ENCODE measurements around the gene AMN1.

DNA sequence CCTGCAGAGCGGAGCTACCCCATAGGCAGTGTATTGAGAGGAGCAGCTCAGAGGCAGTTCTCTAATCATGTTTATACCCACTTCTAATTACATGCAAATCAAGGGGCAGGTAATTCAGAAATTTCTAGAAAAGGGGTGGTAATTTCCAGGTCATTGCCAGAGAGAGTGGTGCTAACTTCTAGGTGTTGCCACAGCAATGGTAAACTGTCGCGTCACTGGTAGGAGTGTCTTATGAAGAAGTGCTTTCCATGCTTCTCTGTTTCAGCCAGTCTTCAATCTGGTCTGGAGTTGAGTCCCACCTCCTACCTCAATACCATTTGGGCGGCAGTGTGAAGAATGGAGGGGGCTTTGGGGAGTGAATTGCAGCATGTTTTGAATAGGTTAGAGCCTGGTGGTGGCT lies 8.5 kb upstream of the AMN1 start:
- TF ChIP-seq, protein P1, sequence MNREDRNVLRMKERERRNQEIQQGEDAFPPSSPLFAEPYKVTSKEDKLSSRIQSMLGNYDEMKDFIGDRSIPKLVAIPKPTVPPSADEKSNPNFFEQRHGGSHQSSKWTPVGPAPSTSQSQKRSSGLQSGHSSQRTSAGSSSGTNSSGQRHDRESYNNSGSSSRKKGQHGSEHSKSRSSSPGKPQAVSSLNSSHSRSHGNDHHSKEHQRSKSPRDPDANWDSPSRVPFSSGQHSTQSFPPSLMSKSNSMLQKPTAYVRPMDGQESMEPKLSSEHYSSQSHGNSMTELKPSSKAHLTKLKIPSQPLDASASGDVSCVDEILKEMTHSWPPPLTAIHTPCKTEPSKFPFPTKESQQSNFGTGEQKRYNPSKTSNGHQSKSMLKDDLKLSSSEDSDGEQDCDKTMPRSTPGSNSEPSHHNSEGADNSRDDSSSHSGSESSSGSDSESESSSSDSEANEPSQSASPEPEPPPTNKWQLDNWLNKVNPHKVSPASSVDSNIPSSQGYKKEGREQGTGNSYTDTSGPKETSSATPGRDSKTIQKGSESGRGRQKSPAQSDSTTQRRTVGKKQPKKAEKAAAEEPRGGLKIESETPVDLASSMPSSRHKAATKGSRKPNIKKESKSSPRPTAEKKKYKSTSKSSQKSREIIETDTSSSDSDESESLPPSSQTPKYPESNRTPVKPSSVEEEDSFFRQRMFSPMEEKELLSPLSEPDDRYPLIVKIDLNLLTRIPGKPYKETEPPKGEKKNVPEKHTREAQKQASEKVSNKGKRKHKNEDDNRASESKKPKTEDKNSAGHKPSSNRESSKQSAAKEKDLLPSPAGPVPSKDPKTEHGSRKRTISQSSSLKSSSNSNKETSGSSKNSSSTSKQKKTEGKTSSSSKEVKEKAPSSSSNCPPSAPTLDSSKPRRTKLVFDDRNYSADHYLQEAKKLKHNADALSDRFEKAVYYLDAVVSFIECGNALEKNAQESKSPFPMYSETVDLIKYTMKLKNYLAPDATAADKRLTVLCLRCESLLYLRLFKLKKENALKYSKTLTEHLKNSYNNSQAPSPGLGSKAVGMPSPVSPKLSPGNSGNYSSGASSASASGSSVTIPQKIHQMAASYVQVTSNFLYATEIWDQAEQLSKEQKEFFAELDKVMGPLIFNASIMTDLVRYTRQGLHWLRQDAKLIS (CRISPR knock-in tag; IDR thresholded peaks at IDR 0.05; ENCODE audit: borderline replicate concordance): no peak
- TF ChIP-seq, protein P2, sequence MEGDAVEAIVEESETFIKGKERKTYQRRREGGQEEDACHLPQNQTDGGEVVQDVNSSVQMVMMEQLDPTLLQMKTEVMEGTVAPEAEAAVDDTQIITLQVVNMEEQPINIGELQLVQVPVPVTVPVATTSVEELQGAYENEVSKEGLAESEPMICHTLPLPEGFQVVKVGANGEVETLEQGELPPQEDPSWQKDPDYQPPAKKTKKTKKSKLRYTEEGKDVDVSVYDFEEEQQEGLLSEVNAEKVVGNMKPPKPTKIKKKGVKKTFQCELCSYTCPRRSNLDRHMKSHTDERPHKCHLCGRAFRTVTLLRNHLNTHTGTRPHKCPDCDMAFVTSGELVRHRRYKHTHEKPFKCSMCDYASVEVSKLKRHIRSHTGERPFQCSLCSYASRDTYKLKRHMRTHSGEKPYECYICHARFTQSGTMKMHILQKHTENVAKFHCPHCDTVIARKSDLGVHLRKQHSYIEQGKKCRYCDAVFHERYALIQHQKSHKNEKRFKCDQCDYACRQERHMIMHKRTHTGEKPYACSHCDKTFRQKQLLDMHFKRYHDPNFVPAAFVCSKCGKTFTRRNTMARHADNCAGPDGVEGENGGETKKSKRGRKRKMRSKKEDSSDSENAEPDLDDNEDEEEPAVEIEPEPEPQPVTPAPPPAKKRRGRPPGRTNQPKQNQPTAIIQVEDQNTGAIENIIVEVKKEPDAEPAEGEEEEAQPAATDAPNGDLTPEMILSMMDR (IDR thresholded peaks at IDR 0.05): no peak
- TF ChIP-seq, protein P3, sequence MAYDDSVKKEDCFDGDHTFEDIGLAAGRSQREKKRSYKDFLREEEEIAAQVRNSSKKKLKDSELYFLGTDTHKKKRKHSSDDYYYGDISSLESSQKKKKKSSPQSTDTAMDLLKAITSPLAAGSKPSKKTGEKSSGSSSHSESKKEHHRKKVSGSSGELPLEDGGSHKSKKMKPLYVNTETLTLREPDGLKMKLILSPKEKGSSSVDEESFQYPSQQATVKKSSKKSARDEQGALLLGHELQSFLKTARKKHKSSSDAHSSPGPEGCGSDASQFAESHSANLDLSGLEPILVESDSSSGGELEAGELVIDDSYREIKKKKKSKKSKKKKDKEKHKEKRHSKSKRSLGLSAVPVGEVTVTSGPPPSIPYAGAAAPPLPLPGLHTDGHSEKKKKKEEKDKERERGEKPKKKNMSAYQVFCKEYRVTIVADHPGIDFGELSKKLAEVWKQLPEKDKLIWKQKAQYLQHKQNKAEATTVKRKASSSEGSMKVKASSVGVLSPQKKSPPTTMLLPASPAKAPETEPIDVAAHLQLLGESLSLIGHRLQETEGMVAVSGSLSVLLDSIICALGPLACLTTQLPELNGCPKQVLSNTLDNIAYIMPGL (CRISPR knock-in tag; IDR thresholded peaks at IDR 0.05): no peak
- no peak for TF ChIP-seq ZNF263 (CRISPR knock-in tag; IDR thresholded peaks at IDR 0.05; ENCODE audit: low read depth)
- TF ChIP-seq, protein P4, sequence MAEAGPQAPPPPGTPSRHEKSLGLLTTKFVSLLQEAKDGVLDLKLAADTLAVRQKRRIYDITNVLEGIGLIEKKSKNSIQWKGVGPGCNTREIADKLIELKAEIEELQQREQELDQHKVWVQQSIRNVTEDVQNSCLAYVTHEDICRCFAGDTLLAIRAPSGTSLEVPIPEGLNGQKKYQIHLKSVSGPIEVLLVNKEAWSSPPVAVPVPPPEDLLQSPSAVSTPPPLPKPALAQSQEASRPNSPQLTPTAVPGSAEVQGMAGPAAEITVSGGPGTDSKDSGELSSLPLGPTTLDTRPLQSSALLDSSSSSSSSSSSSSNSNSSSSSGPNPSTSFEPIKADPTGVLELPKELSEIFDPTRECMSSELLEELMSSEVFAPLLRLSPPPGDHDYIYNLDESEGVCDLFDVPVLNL (CRISPR knock-in tag; IDR thresholded peaks at IDR 0.05; ENCODE audit: borderline replicate concordance, low read depth): no peak
- TF ChIP-seq CREB1 (CRISPR knock-in tag; IDR thresholded peaks at IDR 0.05): no peak
- no peak for TF ChIP-seq ESRRA (CRISPR knock-in tag; IDR thresholded peaks at IDR 0.05; ENCODE audit: borderline replicate concordance)
- TF ChIP-seq ETV6 (CRISPR knock-in tag; IDR thresholded peaks at IDR 0.05): no peak
- TF ChIP-seq, protein P5, sequence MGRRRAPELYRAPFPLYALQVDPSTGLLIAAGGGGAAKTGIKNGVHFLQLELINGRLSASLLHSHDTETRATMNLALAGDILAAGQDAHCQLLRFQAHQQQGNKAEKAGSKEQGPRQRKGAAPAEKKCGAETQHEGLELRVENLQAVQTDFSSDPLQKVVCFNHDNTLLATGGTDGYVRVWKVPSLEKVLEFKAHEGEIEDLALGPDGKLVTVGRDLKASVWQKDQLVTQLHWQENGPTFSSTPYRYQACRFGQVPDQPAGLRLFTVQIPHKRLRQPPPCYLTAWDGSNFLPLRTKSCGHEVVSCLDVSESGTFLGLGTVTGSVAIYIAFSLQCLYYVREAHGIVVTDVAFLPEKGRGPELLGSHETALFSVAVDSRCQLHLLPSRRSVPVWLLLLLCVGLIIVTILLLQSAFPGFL (CRISPR knock-in tag; IDR thresholded peaks at IDR 0.05; ENCODE audit: borderline replicate concordance): no peak
- no peak for TF ChIP-seq NR3C1 (CRISPR knock-in tag; conservative IDR thresholded peaks at IDR 0.05; ENCODE audit: low read depth)
- TF ChIP-seq NFATC4 (CRISPR knock-in tag; IDR thresholded peaks at IDR 0.05): no peak
- TF ChIP-seq, protein P6, sequence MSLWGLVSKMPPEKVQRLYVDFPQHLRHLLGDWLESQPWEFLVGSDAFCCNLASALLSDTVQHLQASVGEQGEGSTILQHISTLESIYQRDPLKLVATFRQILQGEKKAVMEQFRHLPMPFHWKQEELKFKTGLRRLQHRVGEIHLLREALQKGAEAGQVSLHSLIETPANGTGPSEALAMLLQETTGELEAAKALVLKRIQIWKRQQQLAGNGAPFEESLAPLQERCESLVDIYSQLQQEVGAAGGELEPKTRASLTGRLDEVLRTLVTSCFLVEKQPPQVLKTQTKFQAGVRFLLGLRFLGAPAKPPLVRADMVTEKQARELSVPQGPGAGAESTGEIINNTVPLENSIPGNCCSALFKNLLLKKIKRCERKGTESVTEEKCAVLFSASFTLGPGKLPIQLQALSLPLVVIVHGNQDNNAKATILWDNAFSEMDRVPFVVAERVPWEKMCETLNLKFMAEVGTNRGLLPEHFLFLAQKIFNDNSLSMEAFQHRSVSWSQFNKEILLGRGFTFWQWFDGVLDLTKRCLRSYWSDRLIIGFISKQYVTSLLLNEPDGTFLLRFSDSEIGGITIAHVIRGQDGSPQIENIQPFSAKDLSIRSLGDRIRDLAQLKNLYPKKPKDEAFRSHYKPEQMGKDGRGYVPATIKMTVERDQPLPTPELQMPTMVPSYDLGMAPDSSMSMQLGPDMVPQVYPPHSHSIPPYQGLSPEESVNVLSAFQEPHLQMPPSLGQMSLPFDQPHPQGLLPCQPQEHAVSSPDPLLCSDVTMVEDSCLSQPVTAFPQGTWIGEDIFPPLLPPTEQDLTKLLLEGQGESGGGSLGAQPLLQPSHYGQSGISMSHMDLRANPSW (CRISPR knock-in tag; conservative IDR thresholded peaks at IDR 0.05; ENCODE audit: low read depth): no peak
- TF ChIP-seq, protein P7, sequence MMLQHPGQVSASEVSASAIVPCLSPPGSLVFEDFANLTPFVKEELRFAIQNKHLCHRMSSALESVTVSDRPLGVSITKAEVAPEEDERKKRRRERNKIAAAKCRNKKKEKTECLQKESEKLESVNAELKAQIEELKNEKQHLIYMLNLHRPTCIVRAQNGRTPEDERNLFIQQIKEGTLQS (CRISPR knock-in tag; conservative IDR thresholded peaks at IDR 0.05): no peak
